Natural killer cell (primary cell): Measurements from ENCODE around the gene MDGA2. TPM values are rescaled to one million over a fixed set of nuclear protein-coding genes. Genes with fewer than 3 reads are reported as not detected.

Source experiments
- ATAC-seq, 3 donors: fragments of 150-1000 bp in 2 of 3; fragments of 200-7000 bp in 1 of 3; cut with Tn5 transposase; 1 replicate in 1 of 3; 2 replicates in 2 of 3; pipeline ENCODE4 v1.10.0; 2021; ENCODE audit warnings: mild to moderate bottlenecking in 2 of 3, moderate library complexity in 2 of 3
- DNase-seq, 2 donors: peaks; one replicate each; pipeline versions ENCODE4 v3.0.0 to v3.0.0-alpha.2; 2013 to 2021; ENCODE audit warnings: mixed read lengths in 1 of 2
- H3K27ac ChIP-seq: one replicate; pipeline ENCODE4 v1.5.1; 2013; ENCODE audit warnings: mild to moderate bottlenecking, low read length
- H3K27me3 ChIP-seq: one replicate; pipeline ENCODE4 v1.6.1; 2013; ENCODE audit warnings: low read length; ENCODE audit not compliant: control insufficient read depth, insufficient read depth
- H3K36me3 ChIP-seq: one replicate; pipeline ENCODE4 v1.6.1; 2013; ENCODE audit warnings: low read length; ENCODE audit not compliant: control insufficient read depth, insufficient read depth
- H3K4me1 ChIP-seq: one replicate; pipeline ENCODE4 v1.6.1; 2013; ENCODE audit warnings: low read length; ENCODE audit not compliant: control insufficient read depth, insufficient read depth
- H3K4me3 ChIP-seq: one replicate; pipeline ENCODE4 v1.5.1; 2013; ENCODE audit warnings: low read length
- H3K9me3 ChIP-seq: one replicate; pipeline ENCODE4 v1.6.1; 2013; ENCODE audit warnings: low read length; ENCODE audit not compliant: control insufficient read depth, insufficient read depth
- H3K27ac Mint-ChIP-seq, 2 donors: one replicate each; pipeline ENCODE4 v1.8.0; 2022; ENCODE audit warnings: mild to moderate bottlenecking in 2 of 2, mixed read lengths in 2 of 2, moderate library complexity in 1 of 2
- H3K27me3 Mint-ChIP-seq, 2 donors: one replicate each; pipeline ENCODE4 v1.8.0; 2022; ENCODE audit warnings: low read depth in 2 of 2, mixed read lengths in 2 of 2
- H3K36me3 Mint-ChIP-seq: one replicate; pipeline ENCODE4 v1.8.0; 2022; ENCODE audit warnings: mixed read lengths
- H3K4me1 Mint-ChIP-seq, 2 donors: one replicate each; pipeline ENCODE4 v1.8.0; 2022; ENCODE audit warnings: mixed read lengths in 2 of 2
- H3K4me3 Mint-ChIP-seq: one replicate; pipeline ENCODE4 v1.8.0; 2022; ENCODE audit warnings: mild to moderate bottlenecking, moderate library complexity, mixed read lengths
- H3K9me3 Mint-ChIP-seq, 2 donors: one replicate each; pipeline ENCODE4 v1.8.0; 2022; ENCODE audit warnings: mixed read lengths in 2 of 2
- WGBS: methylation state at CpG from one replicate; pipeline ENCODE4 v1.1.7; 2013; ENCODE audit warnings: missing lambda C conversion rate; ENCODE audit not compliant: insufficient coverage; 5-methylcytosine and 5-hydroxymethylcytosine counted together
- intact Hi-C: fragments of 100-400 bp; cut with micrococcal nuclease; formaldehyde crosslinking; loops from one replicate; pipeline ENCODE4 v1.14.2; 2022
- total RNA-seq, 4 donors: library from RNA; stranded (reverse); fragments of 120-200 nt in 1 of 4; gene quantifications; one replicate each; pipeline versions ENCODE4 v1.2.3 to v1.2.4, GENCODE V29; 2013 to 2022
- TF ChIP-seq, protein P1 (sequence below): fragments of 200-600 bp; IDR thresholded peaks from one replicate; pipeline ENCODE4 v1.8.0; 2022; ENCODE audit warnings: antibody characterized with exemption

MDGA2 gene
- not detected for total RNA-seq
- total RNA-seq (2013) = not detected

DNA sequence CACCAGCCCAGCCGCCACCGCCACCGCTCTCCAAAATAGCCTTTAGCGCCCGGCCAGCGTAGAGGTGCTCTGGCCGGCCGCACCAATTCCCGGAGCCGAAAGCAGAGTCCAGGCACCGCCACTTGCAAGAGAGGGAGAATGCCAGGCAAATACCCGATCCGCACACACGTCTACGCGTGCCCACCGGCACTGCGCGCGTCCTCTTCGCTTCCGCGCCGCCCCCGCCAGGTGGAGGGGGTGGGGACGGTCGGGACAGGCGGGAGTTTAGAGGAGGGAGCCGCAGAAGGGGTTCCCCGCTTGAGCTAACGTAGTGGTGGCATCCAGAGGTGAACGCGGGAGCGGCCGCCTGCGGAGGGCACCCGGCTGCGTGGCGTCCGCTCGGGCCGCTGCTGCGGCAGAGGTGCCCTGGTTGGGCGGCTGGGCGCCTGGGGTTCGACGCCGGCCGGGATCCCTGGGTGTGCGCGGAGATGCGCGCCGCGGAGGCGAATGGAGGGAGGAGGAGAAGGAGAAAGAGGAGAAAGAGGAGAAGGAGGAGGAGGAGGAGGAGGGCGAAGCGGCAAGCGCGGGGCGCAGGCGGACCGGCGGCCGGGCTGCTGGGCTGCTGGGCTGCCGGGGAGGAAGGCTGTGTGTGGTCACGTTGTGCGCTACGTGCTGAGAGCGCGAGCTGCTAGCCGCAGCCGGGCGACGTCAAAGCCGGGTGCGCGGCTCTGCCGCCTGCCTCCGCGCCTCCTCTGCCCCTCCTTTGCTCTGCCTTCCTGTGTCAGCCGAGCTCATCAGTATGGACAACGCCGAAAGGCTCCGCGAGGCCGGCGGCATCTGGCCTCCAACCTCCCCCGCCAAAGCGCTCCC is at the start of gene MDGA2:
Gene MDGA2, minus strand, starts transcription at position 140 of the 849 bp plus-strand sequence.
- Mint-ChIP-seq H3K36me3 (no peaks in the 10 kb centered on the region), H3K27me3 (peaks cover 11 to 26% of the 10 kb centered on the region in 2 donors), H3K4me3 (no peak within 1 kb of the TSS), H3K27ac (no peak within 1 kb of the TSS), H3K4me1 (no peaks in the 10 kb centered on the region), H3K9me3 (peaks cover 0 to 3% of the 10 kb centered on the region in 2 donors)
- no peak within 1 kb of the TSS for H3K27ac ChIP-seq
- TF ChIP-seq, protein P1, sequence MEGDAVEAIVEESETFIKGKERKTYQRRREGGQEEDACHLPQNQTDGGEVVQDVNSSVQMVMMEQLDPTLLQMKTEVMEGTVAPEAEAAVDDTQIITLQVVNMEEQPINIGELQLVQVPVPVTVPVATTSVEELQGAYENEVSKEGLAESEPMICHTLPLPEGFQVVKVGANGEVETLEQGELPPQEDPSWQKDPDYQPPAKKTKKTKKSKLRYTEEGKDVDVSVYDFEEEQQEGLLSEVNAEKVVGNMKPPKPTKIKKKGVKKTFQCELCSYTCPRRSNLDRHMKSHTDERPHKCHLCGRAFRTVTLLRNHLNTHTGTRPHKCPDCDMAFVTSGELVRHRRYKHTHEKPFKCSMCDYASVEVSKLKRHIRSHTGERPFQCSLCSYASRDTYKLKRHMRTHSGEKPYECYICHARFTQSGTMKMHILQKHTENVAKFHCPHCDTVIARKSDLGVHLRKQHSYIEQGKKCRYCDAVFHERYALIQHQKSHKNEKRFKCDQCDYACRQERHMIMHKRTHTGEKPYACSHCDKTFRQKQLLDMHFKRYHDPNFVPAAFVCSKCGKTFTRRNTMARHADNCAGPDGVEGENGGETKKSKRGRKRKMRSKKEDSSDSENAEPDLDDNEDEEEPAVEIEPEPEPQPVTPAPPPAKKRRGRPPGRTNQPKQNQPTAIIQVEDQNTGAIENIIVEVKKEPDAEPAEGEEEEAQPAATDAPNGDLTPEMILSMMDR = no peak
- no peaks in the 10 kb centered on the region for H3K9me3 ChIP-seq
- no peaks in the 10 kb centered on the region for H3K4me1 ChIP-seq
- peaks cover 6% of the 10 kb centered on the region for H3K27me3 ChIP-seq
- no peaks in the 10 kb centered on the region for H3K36me3 ChIP-seq
- ATAC-seq (no peak), DNase-seq (no peak)
- no peak within 1 kb of the TSS for H3K4me3 ChIP-seq
- intact Hi-C loops = no loop called here
- 4% methylated on average over 90 of the region's 90 CpGs for WGBS

DNA sequence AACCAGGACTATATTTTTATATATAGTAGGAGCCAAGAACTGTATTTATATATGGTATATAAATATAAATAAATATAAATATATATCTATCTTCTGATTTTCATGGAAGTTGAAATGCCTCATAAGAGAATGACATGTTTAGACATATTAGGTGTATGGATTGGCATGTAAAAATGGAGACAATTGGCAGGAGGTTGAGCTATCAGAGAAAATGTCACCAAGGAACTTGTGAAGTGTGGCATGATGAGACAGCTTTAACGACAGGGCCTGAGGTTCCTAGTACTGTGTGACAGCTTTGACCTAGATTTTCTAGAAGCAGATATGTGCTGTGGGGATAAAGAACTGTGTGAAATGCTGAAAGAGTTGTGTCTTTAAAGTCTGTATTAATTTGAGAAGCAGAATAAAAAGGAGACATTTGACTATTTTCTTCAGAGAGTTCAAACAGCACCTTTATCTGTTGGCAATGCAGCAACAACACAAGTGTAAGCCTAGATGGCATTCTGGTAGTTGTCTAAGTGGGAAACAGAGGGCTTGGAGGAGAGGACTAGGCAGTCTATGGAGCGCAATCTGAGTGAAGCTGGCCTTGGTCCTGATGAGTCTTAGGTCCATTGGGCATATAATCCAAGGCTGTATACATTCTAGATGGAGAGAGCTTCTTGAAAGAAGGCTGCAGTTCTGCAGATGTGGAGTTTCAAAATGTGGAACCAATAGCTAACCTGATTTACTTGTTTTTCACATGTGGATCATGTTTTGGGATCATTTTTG is 47.7 kb upstream of the MDGA2 start:
- Mint-ChIP-seq H3K9me3 (peaks cover 4% of the 10 kb centered on the region in 2 donors), H3K36me3 (no peaks in the 10 kb centered on the region), H3K4me1 (no peaks in the 10 kb centered on the region), H3K27me3 (no peaks in the 10 kb centered on the region), H3K27ac (no peak overlapping the region), H3K4me3 (no peak overlapping the region)
- Histone ChIP-seq H3K9me3 (no peaks in the 10 kb centered on the region), H3K27me3 (no peaks in the 10 kb centered on the region), H3K27ac (no peak overlapping the region), H3K36me3 (no peaks in the 10 kb centered on the region), H3K4me1 (no peaks in the 10 kb centered on the region), H3K4me3 (no peak overlapping the region)
- TF ChIP-seq, protein P1 = no peak
- WGBS = 82% methylated on average over 2 of the region's 2 CpGs
- intact Hi-C loops = no loop called here
- ATAC-seq = no peak
- DNase-seq = no peak

DNA sequence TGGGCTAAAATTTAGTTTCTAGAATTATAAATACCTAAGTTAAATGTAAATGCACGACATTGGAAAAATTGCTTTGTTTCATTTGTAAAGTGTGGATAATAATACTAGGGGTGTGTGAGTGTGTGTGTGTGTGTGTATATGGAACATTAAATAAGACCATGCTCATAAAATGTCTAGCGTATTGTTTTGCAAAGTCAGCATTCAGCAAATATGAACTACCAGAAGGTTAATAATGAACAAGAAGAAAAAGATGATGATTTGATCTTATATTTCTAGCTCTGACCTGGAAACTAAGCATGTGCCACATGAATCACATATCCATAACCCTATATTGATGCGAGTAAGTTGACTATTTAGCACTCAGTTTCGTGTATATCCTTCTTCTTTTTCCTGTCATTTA is 44.9 kb upstream of the MDGA2 start:
- H3K9me3 ChIP-seq = no peaks in the 10 kb centered on the region
- no peaks in the 10 kb centered on the region for H3K4me1 ChIP-seq
- intact Hi-C loops = no loop called here
- ATAC-seq = no peak
- H3K27me3 ChIP-seq = no peaks in the 10 kb centered on the region
- DNase-seq = no peak
- no peak overlapping the region for H3K27ac ChIP-seq
- no peak overlapping the region for H3K4me3 ChIP-seq
- H3K4me3 Mint-ChIP-seq = no peak overlapping the region
- no peaks in the 10 kb centered on the region for H3K36me3 Mint-ChIP-seq
- no peak overlapping the region for H3K27ac Mint-ChIP-seq
- no peaks in the 10 kb centered on the region for H3K36me3 ChIP-seq
- H3K27me3 Mint-ChIP-seq = no peaks in the 10 kb centered on the region
- 82% methylated on average over 4 of the region's 4 CpGs for WGBS
- H3K4me1 Mint-ChIP-seq = no peaks in the 10 kb centered on the region
- peaks cover 4% of the 10 kb centered on the region in 2 donors for H3K9me3 Mint-ChIP-seq
- TF ChIP-seq, protein P1 = no peak
